ENCODE results near the gene TNFSF9. TPM values are rescaled to one million over a fixed set of nuclear protein-coding genes. Genes with fewer than 3 reads are reported as not detected.

The TNFSF9 gene
- total RNA-seq, 2 experiments from 2014 or later: 20.9 to 22.3 TPM

GRCh38 chr19:6491802-6492592, 38.8 kb upstream of the TNFSF9 start:
- Histone ChIP-seq H3K79me2 (ENCODE audit: insufficient read depth, low read depth, low read length) (no peaks in the 10 kb centered on the region), H3K36me3 (ENCODE audit: insufficient read depth, low read length) (no peaks in the 10 kb centered on the region), H4K20me1 (ENCODE audit: insufficient read depth, low read length) (no peaks in the 10 kb centered on the region), H3K27ac (ENCODE audit: low read depth, low read length, poor library complexity, severe bottlenecking) (no peak overlapping the region), H2AFZ (ENCODE audit: low read length) (no peak overlapping the region), H3K4me2 (ENCODE audit: low read length) (no peak overlapping the region), H3K4me3 (ENCODE audit: low read depth, low read length, poor library complexity, severe bottlenecking) (no peak overlapping the region), H3K4me1 (ENCODE audit: insufficient read depth, low read length, poor library complexity, severe bottlenecking) (peaks cover 15% of the 10 kb centered on the region), H3K9me3 (ENCODE audit: low read length) (peaks cover 5% of the 10 kb centered on the region; the same call in 1 of the 2 replicates), H3K9me2 (ENCODE audit: insufficient read depth, low read length) (no peaks in the 10 kb centered on the region)
- POLR2A ChIA-PET: interaction anchor here (1.0 kb wide), 1 partner anchor 10 kb away, joined by 3 read pairs; the partner anchor contains the start of gene DENND1C
- no TSS peak for BruUV-seq (replicated peaks)
- CTCF ChIA-PET (ENCODE audit: unreplicated experiment): no interaction called here
- intact Hi-C loops (cut with micrococcal nuclease; ENCODE audit: unreplicated experiment): no loop called here
- no peak for DNase-seq (ENCODE audit: low spot score)
- no peak for TF ChIP-seq EZH2phosphoT487 (IDR thresholded peaks at IDR 0.05; ENCODE audit: borderline replicate concordance, low read depth, low read length)
- TF ChIP-seq CTCF (conservative IDR thresholded peaks at IDR 0.05; ENCODE audit: low read length): no peak

GRCh38 chr19:6494438-6495036, 36.3 kb upstream of the TNFSF9 start:
- Histone ChIP-seq H3K9me3 (ENCODE audit: low read length) (peaks cover 5% of the 10 kb centered on the region; the same call in 1 of the 2 replicates), H3K4me3 (ENCODE audit: low read depth, low read length, poor library complexity, severe bottlenecking) (no peak overlapping the region), H2AFZ (ENCODE audit: low read length) (no peak overlapping the region), H3K4me1 (ENCODE audit: insufficient read depth, low read length, poor library complexity, severe bottlenecking) (peaks cover 16% of the 10 kb centered on the region), H3K36me3 (ENCODE audit: insufficient read depth, low read length) (no peaks in the 10 kb centered on the region), H4K20me1 (ENCODE audit: insufficient read depth, low read length) (no peaks in the 10 kb centered on the region), H3K27ac (ENCODE audit: low read depth, low read length, poor library complexity, severe bottlenecking) (no peak overlapping the region), H3K4me2 (ENCODE audit: low read length) (no peak overlapping the region), H3K79me2 (ENCODE audit: insufficient read depth, low read depth, low read length) (no peaks in the 10 kb centered on the region), H3K9me2 (ENCODE audit: insufficient read depth, low read length) (no peaks in the 10 kb centered on the region)
- TSS peak; percentile 94 for BruUV-seq (replicated peaks)
- ChIA-PET CTCF (ENCODE audit: unreplicated experiment) (no interaction called here), POLR2A (interaction anchor here (0.7 kb wide), 1 partner anchor 25 kb away, joined by 3 read pairs; no protein-coding TSS in a partner anchor)
- no peak for TF ChIP-seq CTCF (conservative IDR thresholded peaks at IDR 0.05; ENCODE audit: low read length)
- no peak for TF ChIP-seq EZH2phosphoT487 (IDR thresholded peaks at IDR 0.05; ENCODE audit: borderline replicate concordance, low read depth, low read length)
- DNase-seq (ENCODE audit: low spot score): no peak
- intact Hi-C loops (cut with micrococcal nuclease; ENCODE audit: unreplicated experiment): no loop called here

- TF ChIP-seq CTCF (conservative IDR thresholded peaks at IDR 0.05; ENCODE audit: low read length) (no peak), EZH2phosphoT487 (IDR thresholded peaks at IDR 0.05; ENCODE audit: borderline replicate concordance, low read depth, low read length) (no peak)
- H3K9me3 ChIP-seq (ENCODE audit: low read length): peaks cover 5% of the 10 kb centered on the region; the same call in 1 of the 2 replicates
- intact Hi-C loops (cut with micrococcal nuclease; ENCODE audit: unreplicated experiment): no loop called here
- no TSS peak for BruUV-seq (replicated peaks)
- H3K4me3 ChIP-seq (ENCODE audit: low read depth, low read length, poor library complexity, severe bottlenecking): no peak overlapping the region
- CTCF ChIA-PET (ENCODE audit: unreplicated experiment): no interaction called here
- POLR2A ChIA-PET: no interaction called here
- H3K4me1 ChIP-seq (ENCODE audit: insufficient read depth, low read length, poor library complexity, severe bottlenecking): peaks cover 7% of the 10 kb centered on the region
- no peak overlapping the region for H3K4me2 ChIP-seq (ENCODE audit: low read length)
- no peaks in the 10 kb centered on the region for H4K20me1 ChIP-seq (ENCODE audit: insufficient read depth, low read length)
- no peaks in the 10 kb centered on the region for H3K79me2 ChIP-seq (ENCODE audit: insufficient read depth, low read depth, low read length)
- H3K36me3 ChIP-seq (ENCODE audit: insufficient read depth, low read length): no peaks in the 10 kb centered on the region
- H3K9me2 ChIP-seq (ENCODE audit: insufficient read depth, low read length): no peaks in the 10 kb centered on the region
- H2AFZ ChIP-seq (ENCODE audit: low read length): no peak overlapping the region
- DNase-seq (ENCODE audit: low spot score): no peak
- no peak overlapping the region for H3K27ac ChIP-seq (ENCODE audit: low read depth, low read length, poor library complexity, severe bottlenecking)
Measured at GRCh38 chr19:6495947-6496346, 34.9 kb upstream of the TNFSF9 start.
